K562 (cell line): Measurements from ENCODE around the gene SDR9C7. TPM values are rescaled to one million over a fixed set of nuclear protein-coding genes. Genes with fewer than 3 reads are reported as not detected.
"Not testable (repeated sequence)": the region's sequence is repeated elsewhere in the genome, so short reads cannot be mapped to it uniquely, and the experiment has no call there.

Source experiments
- ATAC-seq: fragments of 200-7000 bp; cut with Tn5 transposase; 3 replicates; pipeline ENCODE4 v1.9.1; 2020; ENCODE audit warnings: moderate library complexity
- BruUV-seq: library from RNA; stranded (reverse); fragments of 400-500 nt; replicated peaks from 2 replicates; lab custom pipeline; 2021; lab: Mats Ljungman, UMichigan
- CTCF ChIA-PET: fragments of 300-600 bp; formaldehyde crosslinking; extraction: SDS; loops from one replicate; lab custom pipeline; 2021; ENCODE audit warnings: low intra/inter-chr PET ratio; lab: Yijun Ruan, JAX
- POLR2A ChIA-PET: fragments of 300-600, 350-650 bp; sonication (Branson Sonifier 250); formaldehyde crosslinking; extraction: SDS; loops from one replicate; lab custom pipeline; 2021; ENCODE audit warnings: antibody characterized with exemption, inconsistent platforms; lab: Yijun Ruan, JAX
- DNase-seq, 4 experiments: peaks; one replicate each; pipeline versions ENCODE4 v3.0.0 to v3.0.0-alpha.2; 2011 to 2018; ENCODE audit warnings: low spot score in 3 of 4, mixed read lengths in 3 of 4; ENCODE audit errors: extremely low read depth in 1 of 4
- FAIRE-seq: peaks from 2 replicates; lab custom pipeline; 2011; peaks lifted over from hg19 to GRCh38; lab: Jason Lieb, UNC
- H2AFZ ChIP-seq: 2 replicates; pipeline ENCODE4 v1.6.0; 2011; ENCODE audit warnings: low read depth, low read length, control low read depth, inconsistent platforms
- H3K27ac ChIP-seq: fragments of 200-600 bp; 3 replicates; pipeline ENCODE4 v1.8.0; 2011; ENCODE audit warnings: low read depth, mild to moderate bottlenecking, control low read depth, inconsistent platforms, low read length, moderate library complexity, mixed read lengths; ENCODE audit errors: extremely low read depth
- H3K27me3 ChIP-seq, 2 experiments: fragments of 300-600 bp in 1 of 2; 2 replicates in 1 of 2; 3 replicates in 1 of 2; pipeline versions ENCODE4 v1.6.0 to v1.8.0; 2011; ENCODE audit warnings: inconsistent platforms in 2 of 2, low read length in 2 of 2, mild to moderate bottlenecking in 1 of 2, mixed read lengths in 1 of 2, moderate library complexity in 1 of 2; ENCODE audit not compliant: control insufficient read depth in 2 of 2, insufficient read depth in 2 of 2
- H3K36me3 ChIP-seq: fragments of 300-600 bp; 3 replicates; pipeline ENCODE4 v1.8.0; 2011; ENCODE audit warnings: mild to moderate bottlenecking, low read length, inconsistent platforms; ENCODE audit not compliant: control insufficient read depth, insufficient read depth
- H3K4me1 ChIP-seq, 2 experiments: fragments of 200-600 bp in 1 of 2; replicated peaks in 1 of 2; 2 replicates in 1 of 2; 3 replicates in 1 of 2; pipeline versions ENCODE4 v1.5.1 to v1.8.0; 2011; ENCODE audit warnings: inconsistent platforms in 2 of 2, low read length in 2 of 2, mild to moderate bottlenecking in 1 of 2, mixed read lengths in 1 of 2, moderate library complexity in 1 of 2; ENCODE audit not compliant: control insufficient read depth in 2 of 2, insufficient read depth in 2 of 2
- H3K4me2 ChIP-seq: 2 replicates; pipeline ENCODE4 v1.6.1; 2011; ENCODE audit warnings: low read length, control low read depth, inconsistent platforms, mixed read lengths; ENCODE audit not compliant: insufficient read depth
- H3K4me3 ChIP-seq: fragments of 200-600 bp; sonication (generic), shearing (Covaris generic); 2 replicates; pipeline ENCODE4 v1.5.1; 2016; ENCODE audit warnings: control low read depth, inconsistent platforms
- H3K79me2 ChIP-seq: fragments of 200-600 bp; 3 replicates; pipeline ENCODE4 v1.8.0; 2011; ENCODE audit warnings: low read length, inconsistent platforms; ENCODE audit not compliant: control insufficient read depth, insufficient read depth
- H3K9ac ChIP-seq, 2 experiments: 2 replicates each; pipeline versions ENCODE4 v1.6.0 to v1.6.1; 2011; ENCODE audit warnings: low read depth in 2 of 2, low read length in 2 of 2, control low read depth in 1 of 2, inconsistent platforms in 1 of 2, mild to moderate bottlenecking in 1 of 2, mixed read lengths in 1 of 2; ENCODE audit not compliant: insufficient read depth in 1 of 2
- H3K9me1 ChIP-seq: one replicate; pipeline ENCODE4 v1.6.0; 2011; ENCODE audit warnings: inconsistent platforms, mild to moderate bottlenecking, low read length, moderate library complexity; ENCODE audit not compliant: control insufficient read depth, insufficient read depth
- H3K9me3 ChIP-seq: replicated peaks from 2 replicates; pipeline ENCODE4 v1.5.1; 2011; ENCODE audit warnings: low read depth, low read length, inconsistent platforms; ENCODE audit not compliant: control insufficient read depth, insufficient read depth
- H4K20me1 ChIP-seq: replicated peaks from 2 replicates; pipeline ENCODE4 v1.6.1; 2011; ENCODE audit warnings: low read length, inconsistent platforms, mixed read lengths; ENCODE audit not compliant: control insufficient read depth, insufficient read depth
- CBX3 ChIP-seq, 2 experiments: IDR thresholded peaks; 1 replicate in 1 of 2; 2 replicates in 1 of 2; pipeline ENCODE4 v1.6.1; 2012; ENCODE audit warnings: inconsistent platforms in 2 of 2, low read length in 2 of 2, borderline replicate concordance in 1 of 2, control low read depth in 1 of 2
- CBX5 ChIP-seq: IDR thresholded peaks from 2 replicates; pipeline ENCODE4 v1.6.1; 2014; ENCODE audit warnings: low read depth, borderline replicate concordance
- TRIM28 ChIP-seq: fragments of 450-650 bp; IDR thresholded peaks from 2 replicates; pipeline ENCODE4 v1.6.1; 2017
- XRCC3 ChIP-seq: fragments of 450-650 bp; IDR thresholded peaks from 2 replicates; pipeline ENCODE4 v1.6.1; 2017; ENCODE audit warnings: mild to moderate bottlenecking, moderate library complexity
- ZFP36 ChIP-seq: fragments of 150-350 bp; IDR thresholded peaks from 2 replicates; pipeline ENCODE4 v1.6.1; 2018; ENCODE audit warnings: low read length, low read depth; ENCODE audit not compliant: partially characterized antibody
- WGBS: fragments of 100-300 bp; shearing (Covaris generic); methylation state at CpG from one replicate; pipeline ENCODE4 v1.1.6; 2016; ENCODE audit warnings: low coverage, mixed read lengths; ENCODE audit not compliant: insufficient coverage; ENCODE audit errors: missing lambda C conversion rate; 5-methylcytosine and 5-hydroxymethylcytosine counted together
- in situ Hi-C: fragments of 300-500 bp; cut with MboI; formaldehyde crosslinking; loops from 4 replicates; pipeline ENCODE4 v1.15.0; 2018; ENCODE audit warnings: inconsistent platforms, mixed read lengths
- intact Hi-C: fragments of 100-400 bp; cut with micrococcal nuclease; formaldehyde crosslinking; loops from 2 replicates; pipeline ENCODE4 v1.14.2; 2022
- polyA plus RNA-seq, 8 experiments: library from polyadenylated mRNA; depleted of rRNA in 4 of 8; stranded (reverse) in 5 of 8; unstranded in 3 of 8; fragments of >200 nt; fragmentation: Nextera tagmentation in 2 of 8; fragmentation: Illumina TruSeq in 1 of 8; extraction: Ambion mirVana in 2 of 8; extraction: Trizol in 1 of 8; gene quantifications; 2 replicates each; pipeline versions ENCODE4 v1.2.1 to v1.2.3, GENCODE V29; 2011 to 2014; ENCODE audit warnings: inconsistent platforms in 1 of 8, missing spikeins in 1 of 8
- total RNA-seq, 7 experiments: library from RNA; depleted of rRNA in 6 of 7; stranded (reverse); fragments of >200 nt in 6 of 7; fragmentation: Illumina TruSeq in 2 of 7; extraction: Trizol in 2 of 7; gene quantifications; 2 replicates each; pipeline versions ENCODE4 v1.2.1 to v1.2.3, GENCODE V29; 2011 to 2021; ENCODE audit warnings: low replicate concordance in 1 of 7
- TF ChIP-seq, protein P1 (sequence below): fragments of 450-650 bp; IDR thresholded peaks from 2 replicates; pipeline ENCODE4 v1.6.1; 2018; ENCODE audit warnings: mild to moderate bottlenecking, low read depth; ENCODE audit not compliant: partially characterized antibody

Gene SDR9C7
- total and polyA plus RNA-seq, 9 of the 15 experiments (the other 6 are each of a cell fraction or from before 2014, with no cell fraction given) = 0.04 to 0.59 (median 0.06) TPM; not detected in 6

DNA sequence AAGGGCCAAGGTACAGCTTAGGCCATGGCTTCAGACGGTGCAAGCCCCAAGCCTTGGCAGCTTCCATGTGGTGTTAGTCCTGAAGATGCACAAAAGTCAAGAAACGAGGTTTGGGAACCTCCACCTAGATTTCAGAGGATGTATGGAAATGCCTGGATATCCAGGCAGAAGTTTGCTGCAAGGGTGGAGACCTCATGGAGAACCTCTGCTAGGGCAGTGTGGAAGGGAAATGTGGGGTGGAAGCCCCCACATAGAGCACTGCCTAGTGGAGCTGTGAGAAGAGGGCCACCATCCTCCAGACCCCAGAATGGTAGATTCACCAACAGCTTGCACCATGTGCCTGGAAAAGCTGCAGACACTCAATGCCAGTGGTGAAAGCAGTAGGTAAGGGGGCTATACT lies 24.8 kb downstream of the SDR9C7 start:
- H3K4me1 ChIP-seq, H4K20me1 ChIP-seq, H3K9ac ChIP-seq, DNase-seq, H3K27me3 ChIP-seq, H3K27ac ChIP-seq, H3K9me3 ChIP-seq, H3K36me3 ChIP-seq, intact Hi-C loops, H3K9me1 ChIP-seq, H3K79me2 ChIP-seq, BruUV-seq, FAIRE-seq, in situ Hi-C loops, ATAC-seq, H3K4me3 ChIP-seq, H3K4me2 ChIP-seq, CTCF ChIA-PET, H2AFZ ChIP-seq: not testable (repeated sequence)
- TF ChIP-seq, protein P1, sequence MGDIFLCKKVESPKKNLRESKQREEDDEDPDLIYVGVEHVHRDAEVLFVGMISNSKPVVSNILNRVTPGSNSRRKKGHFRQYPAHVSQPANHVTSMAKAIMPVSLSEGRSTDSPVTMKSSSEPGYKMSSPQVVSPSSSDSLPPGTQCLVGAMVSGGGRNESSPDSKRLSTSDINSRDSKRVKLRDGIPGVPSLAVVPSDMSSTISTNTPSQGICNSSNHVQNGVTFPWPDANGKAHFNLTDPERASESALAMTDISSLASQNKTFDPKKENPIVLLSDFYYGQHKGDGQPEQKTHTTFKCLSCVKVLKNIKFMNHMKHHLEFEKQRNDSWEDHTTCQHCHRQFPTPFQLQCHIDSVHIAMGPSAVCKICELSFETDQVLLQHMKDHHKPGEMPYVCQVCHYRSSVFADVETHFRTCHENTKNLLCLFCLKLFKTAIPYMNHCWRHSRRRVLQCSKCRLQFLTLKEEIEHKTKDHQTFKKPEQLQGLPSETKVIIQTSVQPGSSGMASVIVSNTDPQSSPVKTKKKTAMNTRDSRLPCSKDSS = peak; percentile 75
- TF ChIP-seq CBX5 = peak; percentile 95
- TF ChIP-seq XRCC3 = 0 out of 2 replicates have a peak, but pooled peaks have one; percentile 67
- peak; percentile 91 for TF ChIP-seq TRIM28
- TF ChIP-seq ZFP36 = peak; percentile 50
- peak in 1 of 2 experiments; percentile 84; a peak in 2 of 3 replicates for TF ChIP-seq CBX3 (IDR thresholded peaks at IDR 0.05; ENCODE audit: borderline replicate concordance in 1 of 2, low read length in 2 of 2)
- 4% methylated on average over 2 of the region's 2 CpGs for WGBS
- POLR2A ChIA-PET = interaction anchor here (0.7 kb wide), 1 partner anchor 56 kb away, joined by 3 read pairs; no protein-coding TSS in a partner anchor
